Lower leg skin (tissue), 3 donors: Measurements from ENCODE around the gene PPARGC1A.

Source experiments
- POLR2A ChIP-seq, 2 donors: fragments of 450-650 bp; IDR thresholded peaks; one replicate each; pipeline ENCODE4 v1.6.1; 2016 to 2017; ENCODE audit warnings: antibody characterized with exemption in 2 of 2, mild to moderate bottlenecking in 1 of 2, moderate library complexity in 1 of 2
- TF ChIP-seq, protein P1 (sequence below), 3 donors: fragments of 450-650 bp; IDR thresholded peaks; one replicate each; pipeline ENCODE4 v1.5.1; 2016; ENCODE audit warnings: antibody characterized with exemption in 3 of 3, mild to moderate bottlenecking in 3 of 3, moderate library complexity in 2 of 3

DNA sequence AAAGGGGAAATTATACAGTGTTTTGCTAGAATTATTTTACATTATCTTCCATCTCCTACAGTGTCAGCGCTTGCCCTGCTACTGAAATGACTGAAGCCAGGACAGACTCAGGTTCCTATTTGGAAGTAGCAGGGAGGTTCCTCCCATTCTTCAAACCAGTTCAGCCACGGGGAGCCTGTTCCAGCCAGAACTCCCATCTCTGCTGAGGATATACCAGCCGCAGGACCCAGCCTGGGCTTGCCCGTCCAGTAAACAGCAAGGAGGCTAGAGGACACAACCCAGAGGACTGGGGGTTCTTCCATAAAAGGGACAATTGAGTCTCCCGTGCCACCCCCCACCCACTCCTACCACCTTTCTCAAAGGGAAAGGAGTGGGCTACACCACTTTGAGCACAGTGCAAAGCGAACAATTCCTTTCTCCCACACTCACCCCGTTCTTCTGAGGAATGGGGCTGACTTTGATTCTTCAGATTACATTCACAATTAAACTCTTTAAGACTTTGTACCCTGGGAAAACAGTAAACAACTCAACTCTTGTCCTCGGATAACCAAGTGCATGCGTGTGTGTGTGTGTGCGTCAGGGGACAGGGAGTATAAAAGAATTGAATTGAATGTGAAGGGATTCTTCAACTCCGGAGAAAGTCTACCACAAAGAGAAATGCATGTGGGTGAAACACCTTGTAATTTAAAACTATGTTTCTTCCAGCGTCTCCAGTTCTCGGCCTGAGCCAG, 31.0 kb upstream of the PPARGC1A start:
- TF ChIP-seq, protein P1, sequence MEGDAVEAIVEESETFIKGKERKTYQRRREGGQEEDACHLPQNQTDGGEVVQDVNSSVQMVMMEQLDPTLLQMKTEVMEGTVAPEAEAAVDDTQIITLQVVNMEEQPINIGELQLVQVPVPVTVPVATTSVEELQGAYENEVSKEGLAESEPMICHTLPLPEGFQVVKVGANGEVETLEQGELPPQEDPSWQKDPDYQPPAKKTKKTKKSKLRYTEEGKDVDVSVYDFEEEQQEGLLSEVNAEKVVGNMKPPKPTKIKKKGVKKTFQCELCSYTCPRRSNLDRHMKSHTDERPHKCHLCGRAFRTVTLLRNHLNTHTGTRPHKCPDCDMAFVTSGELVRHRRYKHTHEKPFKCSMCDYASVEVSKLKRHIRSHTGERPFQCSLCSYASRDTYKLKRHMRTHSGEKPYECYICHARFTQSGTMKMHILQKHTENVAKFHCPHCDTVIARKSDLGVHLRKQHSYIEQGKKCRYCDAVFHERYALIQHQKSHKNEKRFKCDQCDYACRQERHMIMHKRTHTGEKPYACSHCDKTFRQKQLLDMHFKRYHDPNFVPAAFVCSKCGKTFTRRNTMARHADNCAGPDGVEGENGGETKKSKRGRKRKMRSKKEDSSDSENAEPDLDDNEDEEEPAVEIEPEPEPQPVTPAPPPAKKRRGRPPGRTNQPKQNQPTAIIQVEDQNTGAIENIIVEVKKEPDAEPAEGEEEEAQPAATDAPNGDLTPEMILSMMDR (IDR thresholded peaks at IDR 0.05) = no peak
- no peak for TF ChIP-seq POLR2A (IDR thresholded peaks at IDR 0.05)
